ENCODE measurements around the gene PPP3R1.

GRCh38 chr2:68134120-68134519 is 118.2 kb downstream of the PPP3R1 start:
- TF ChIP-seq EP300 (IDR thresholded peaks at IDR 0.05; ENCODE audit: low read depth) = no peak
- TF ChIP-seq CTCF (IDR thresholded peaks at IDR 0.05) = no peak
